Right cardiac atrium (tissue), 5 donors: Measurements from ENCODE around the gene POGLUT3. TPM values are rescaled to one million over a fixed set of nuclear protein-coding genes. Genes with fewer than 3 reads are reported as not detected.
A peak's percentile ranks its signal among the peaks of the same experiment; 100 is the strongest.

ENCODE experiments used
- ATAC-seq, 2 donors: fragments of 200-7000 bp; cut with Tn5 transposase; one replicate each; pipeline versions ENCODE4 v1.8.0 to v1.9.1; 2020; ENCODE audit warnings: moderate library complexity in 2 of 2, mild to moderate bottlenecking in 1 of 2
- DNase-seq, 3 donors: peaks; one replicate each; pipeline ENCODE4 v3.0.0-alpha.2; 2020
- H3K27ac ChIP-seq: one replicate; pipeline ENCODE4 v1.5.1; 2013; ENCODE audit warnings: mild to moderate bottlenecking, low read length, control low read depth, moderate library complexity
- H3K27me3 ChIP-seq: one replicate; pipeline ENCODE4 v1.6.1; 2013; ENCODE audit not compliant: control insufficient read depth, insufficient read depth
- H3K4me1 ChIP-seq: one replicate; pipeline ENCODE4 v1.6.1; 2013; ENCODE audit warnings: low read length; ENCODE audit not compliant: control insufficient read depth, insufficient read depth
- H3K4me3 ChIP-seq: one replicate; pipeline ENCODE4 v1.5.1; 2013; ENCODE audit warnings: low read length, control low read depth
- H3K9me3 ChIP-seq: one replicate; pipeline ENCODE4 v1.6.1; 2013; ENCODE audit warnings: low read length; ENCODE audit not compliant: control insufficient read depth
- WGBS: extraction: QIAGEN DNeasy Blood & Tissue Kit; methylation state at CpG from one replicate; pipeline ENCODE4 v1.1.7; 2013; 5-methylcytosine and 5-hydroxymethylcytosine counted together
- intact Hi-C, 4 donors: fragments of 100-400 bp; cut with DNase I; formaldehyde crosslinking; loops; one replicate each; pipeline versions ENCODE4 v1.11.0 to v1.14.0; 2022 to 2023
- polyA plus RNA-seq: library from polyadenylated mRNA; stranded (reverse); fragments of 200-250 nt; gene quantifications from one replicate; pipeline ENCODE4 v1.2.3, GENCODE V29; 2013
- total RNA-seq, 4 donors: library from RNA; stranded (reverse); fragmentation: NEBNext Ultra II Directional; extraction: Animal tissue kit (Norgen Biotek cat#: 25700); gene quantifications; one replicate each; pipeline ENCODE4 v1.2.1, GENCODE V29; 2021
- donor health status: healthy with polysubstance abuse.
- donor health status: DM: no; HTN: yes; CAD: no.
- donor health status: DM: no; HTN: no; CAD: no.
- donor health status: DM: no; HTN: yes; CAD: no; lungs with severe emphysema.
- donor health status: DM: yes; HTN: yes; CAD: no.

POGLUT3 gene
- total and polyA plus RNA-seq, 5 donors, result 12.4 to 23.9 (median 20.3) TPM

DNA sequence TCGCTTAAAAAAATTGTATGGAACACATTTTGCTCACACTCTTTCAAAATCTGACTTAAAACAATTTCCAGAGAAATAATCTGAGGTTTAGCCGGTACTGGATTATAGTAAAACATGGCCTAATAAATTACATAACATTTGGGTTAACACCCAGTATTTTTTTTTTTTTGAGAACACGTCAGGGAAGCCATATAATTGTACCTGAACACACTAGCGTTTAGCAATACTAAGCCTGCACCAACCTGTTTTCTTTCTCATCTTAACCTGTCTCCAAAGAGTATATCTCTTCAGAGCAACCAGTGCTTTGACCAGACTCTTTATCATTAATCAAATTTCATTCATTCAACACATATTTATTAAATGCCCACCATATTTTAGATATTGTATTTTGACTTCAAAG, 2.0 kb upstream of the POGLUT3 start:
- no peak for DNase-seq
- no peak overlapping the region for H3K27ac ChIP-seq
- no peaks in the 10 kb centered on the region for H3K9me3 ChIP-seq
- WGBS, result 93% methylated on average over 4 of the region's 4 CpGs
- no peak overlapping the region for H3K4me3 ChIP-seq
- no peaks in the 10 kb centered on the region for H3K27me3 ChIP-seq
- H3K4me1 ChIP-seq, result no peaks in the 10 kb centered on the region
- intact Hi-C loops, result no loop called here
- ATAC-seq, result no peak

DNA sequence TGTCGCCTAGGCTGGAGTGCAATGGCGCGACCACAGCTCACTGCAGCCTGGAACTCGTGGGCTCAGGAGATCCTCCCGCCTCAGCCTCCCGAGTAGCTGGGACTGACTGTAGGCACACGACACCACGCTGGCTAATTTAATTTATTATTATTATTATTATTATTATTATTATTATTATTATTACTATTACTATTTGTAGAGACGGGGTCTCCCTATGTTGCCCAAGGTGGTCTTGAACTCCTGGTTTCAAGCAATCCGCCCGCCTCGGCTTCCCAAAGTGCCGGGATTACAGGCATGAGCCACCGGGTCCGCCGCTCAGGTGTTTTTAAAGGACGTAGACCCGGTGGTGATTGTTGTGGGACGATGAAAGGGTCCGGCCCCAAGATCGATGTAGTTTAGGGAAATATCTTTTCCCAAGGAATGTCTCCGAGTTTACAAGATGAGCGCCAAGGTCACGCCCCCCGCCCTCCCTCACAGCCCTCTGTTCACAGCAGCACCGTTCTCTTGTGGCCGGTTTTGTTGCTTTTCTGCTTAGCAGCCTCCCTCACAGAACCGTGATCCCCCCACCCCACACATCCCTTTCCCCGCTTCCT, 728 bp upstream of the POGLUT3 start:
- H3K27me3 ChIP-seq, result no peaks in the 10 kb centered on the region
- ATAC-seq (no peak), DNase-seq (peak; percentile 14 to 58 (median 50))
- peak overlapping the region; percentile 93 for H3K27ac ChIP-seq
- H3K9me3 ChIP-seq, result no peaks in the 10 kb centered on the region
- peak overlapping the region; percentile 88 for H3K4me3 ChIP-seq
- intact Hi-C loops, result loop anchor here in 1 of 4 donors (10.0 kb wide), 1 partner anchor 146 kb away; no protein-coding TSS in a partner anchor
- WGBS, result 63% methylated on average over 29 of the region's 29 CpGs
- H3K4me1 ChIP-seq, result peaks cover 3% of the 10 kb centered on the region

DNA sequence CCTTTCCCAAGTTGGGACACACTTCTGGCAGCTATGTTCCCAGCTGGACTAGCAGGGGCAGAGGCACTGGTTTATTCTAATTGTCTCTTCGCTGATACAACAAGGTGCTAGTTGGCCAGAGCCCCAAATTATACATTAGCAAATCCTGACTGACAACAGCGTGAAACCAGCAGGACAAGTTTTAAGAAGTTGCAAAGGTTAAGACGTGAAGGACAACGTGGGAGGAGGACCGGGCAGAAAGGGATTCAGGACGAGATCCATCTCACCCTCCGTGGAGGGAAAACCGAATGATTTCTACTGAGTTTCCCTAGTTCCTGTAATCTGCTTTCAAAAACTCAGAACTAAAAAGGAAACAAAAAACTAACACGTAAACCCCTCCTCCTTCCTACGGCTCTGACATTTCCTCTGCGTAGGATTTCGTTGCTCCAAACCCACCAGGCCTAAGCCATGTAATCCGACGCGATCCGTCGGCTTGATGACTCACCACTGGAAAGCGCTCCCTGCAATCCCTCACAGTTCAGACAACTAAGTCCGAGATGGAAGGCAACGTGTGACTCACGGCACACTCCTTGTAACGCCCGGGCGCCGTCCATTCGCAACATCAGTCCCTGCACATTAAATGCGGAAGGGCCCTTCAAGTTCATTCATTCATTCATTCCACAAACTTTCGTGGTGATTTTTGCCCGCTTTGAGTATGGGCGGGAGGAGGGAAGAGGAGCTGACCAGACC, 703 bp downstream of the POGLUT3 start:
- ATAC-seq (peak; percentile 97 to 98), DNase-seq (peak; percentile 90 to 93 (median 91))
- peak overlapping the region; percentile 93 for H3K27ac ChIP-seq
- H3K4me3 ChIP-seq, result peak overlapping the region; percentile 88
- peaks cover 3% of the 10 kb centered on the region for H3K4me1 ChIP-seq
- intact Hi-C loops, result loop anchor here in 1 of 4 donors (10.0 kb wide), 1 partner anchor 147 kb away; no protein-coding TSS in a partner anchor
- H3K27me3 ChIP-seq, result no peaks in the 10 kb centered on the region
- 1% methylated on average over 30 of the region's 30 CpGs for WGBS
- H3K9me3 ChIP-seq, result no peaks in the 10 kb centered on the region

DNA sequence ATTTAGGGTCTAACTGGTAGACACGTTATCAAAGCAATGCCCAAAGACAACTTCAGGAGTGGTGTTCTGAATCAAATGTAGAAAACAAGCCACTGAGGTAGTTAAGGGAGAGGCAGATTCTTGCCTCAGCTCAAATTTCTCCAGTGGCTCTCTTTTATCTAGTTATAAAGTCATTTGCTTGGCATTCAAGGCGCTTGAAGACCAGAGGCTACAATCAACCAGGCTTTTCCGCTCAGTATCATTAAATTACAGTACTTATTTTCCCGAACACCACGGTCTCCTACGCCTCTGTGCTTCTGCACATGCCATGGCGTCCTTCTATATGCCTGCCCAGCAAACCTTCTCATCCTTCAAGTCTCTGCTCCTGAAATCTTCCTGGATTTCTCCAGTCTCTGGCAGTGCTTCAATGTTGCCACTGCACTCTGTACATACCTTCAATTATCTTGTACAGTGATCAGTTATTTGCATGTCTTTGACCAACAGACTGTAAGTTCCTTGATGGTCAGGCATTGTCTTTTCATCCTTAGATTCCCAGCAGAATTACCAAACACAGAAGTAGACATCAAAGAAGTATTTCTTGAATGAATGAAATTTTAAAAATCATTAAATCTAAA, 1.4 kb downstream of the POGLUT3 start:
- WGBS, result 81% methylated on average over 7 of the region's 7 CpGs
- no peak for ATAC-seq

DNA sequence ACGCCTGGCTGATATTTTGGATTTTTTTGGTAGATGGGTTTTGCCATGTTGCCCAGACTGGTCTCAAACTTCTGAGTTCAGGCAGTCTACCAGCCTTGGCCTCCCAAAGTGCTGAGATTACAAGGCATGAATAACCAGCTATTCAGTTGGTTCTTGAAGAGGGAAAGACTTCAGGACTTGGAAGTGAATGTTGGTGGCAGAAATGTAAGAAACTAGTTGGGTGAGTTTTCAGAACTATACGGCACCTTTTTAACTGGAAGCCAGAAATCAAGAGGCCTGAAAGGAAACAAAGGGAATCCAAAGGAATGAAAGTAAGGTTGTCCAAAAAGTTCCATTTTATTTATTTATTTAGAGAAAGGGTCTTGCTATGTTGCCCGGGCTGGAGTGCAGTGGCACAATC, 2.9 kb downstream of the POGLUT3 start:
- 98% methylated on average over 3 of the region's 3 CpGs for WGBS
- no peaks in the 10 kb centered on the region for H3K27me3 ChIP-seq
- DNase-seq, result no peak
- no peak overlapping the region for H3K4me3 ChIP-seq
- peaks cover 3% of the 10 kb centered on the region for H3K4me1 ChIP-seq
- intact Hi-C loops, result loop anchor here in 1 of 4 donors (10.0 kb wide), 1 partner anchor 149 kb away; no protein-coding TSS in a partner anchor
- no peaks in the 10 kb centered on the region for H3K9me3 ChIP-seq
- no peak overlapping the region for H3K27ac ChIP-seq
- ATAC-seq, result no peak

More for the DNA sequence above, 1.4 kb downstream of the POGLUT3 start:
- Histone ChIP-seq H3K27ac (peak overlapping the region; percentile 93), H3K4me1 (peaks cover 3% of the 10 kb centered on the region), H3K4me3 (no peak overlapping the region), H3K27me3 (no peaks in the 10 kb centered on the region), H3K9me3 (no peaks in the 10 kb centered on the region)
- intact Hi-C loops, result loop anchor here in 1 of 4 donors (10.0 kb wide), 1 partner anchor 148 kb away; no protein-coding TSS in a partner anchor
- DNase-seq, result no peak

DNA sequence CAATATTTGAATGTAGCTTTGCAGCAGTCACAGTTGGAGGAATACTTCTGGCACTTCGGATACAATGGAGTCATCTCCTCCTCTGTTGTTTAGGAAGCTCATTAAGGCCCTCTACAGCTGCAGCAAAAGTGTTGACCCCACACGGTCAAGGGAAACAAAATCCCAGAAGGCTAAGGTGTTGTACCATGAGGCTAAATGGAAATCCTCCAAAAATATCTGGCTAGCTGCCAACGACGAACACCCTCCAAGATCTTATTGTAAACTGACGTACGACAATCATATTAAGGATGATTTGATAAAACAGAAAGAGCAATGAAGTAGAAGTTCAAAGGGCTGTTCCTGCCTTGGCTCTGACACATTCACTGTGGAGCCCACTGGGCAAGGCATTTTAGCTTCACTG, 4.0 kb downstream of the POGLUT3 start:
- Histone ChIP-seq H3K9me3 (no peaks in the 10 kb centered on the region), H3K27me3 (no peaks in the 10 kb centered on the region), H3K4me1 (peaks cover 3% of the 10 kb centered on the region), H3K27ac (no peak overlapping the region), H3K4me3 (no peak overlapping the region)
- no peak for DNase-seq
- no peak for ATAC-seq
- intact Hi-C loops, result loop anchor here in 1 of 4 donors (10.0 kb wide), 1 partner anchor 151 kb away; no protein-coding TSS in a partner anchor
- WGBS, result 33% methylated on average over 6 of the region's 6 CpGs

DNA sequence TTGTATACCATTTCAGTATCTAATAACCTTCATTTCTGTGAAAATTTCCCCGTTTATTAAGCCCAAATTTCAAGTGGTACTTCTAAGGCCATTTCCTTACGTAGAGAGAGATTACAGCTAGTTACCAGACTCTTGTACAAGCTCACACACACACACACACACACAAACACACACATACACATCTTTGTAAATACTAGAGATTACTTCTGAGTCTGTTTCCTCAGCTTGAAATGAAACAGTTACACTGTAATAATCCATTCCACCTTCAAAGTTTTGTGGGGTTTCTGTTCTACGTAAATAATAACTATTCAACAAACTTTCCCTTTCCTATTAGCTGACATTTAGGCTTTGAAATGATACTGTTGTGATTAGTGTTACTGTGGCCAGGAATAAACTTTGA, 6.2 kb downstream of the POGLUT3 start:
- intact Hi-C loops, result loop anchor here in 1 of 4 donors (10.0 kb wide), 1 partner anchor 153 kb away; no protein-coding TSS in a partner anchor
- no peaks in the 10 kb centered on the region for H3K9me3 ChIP-seq
- peaks cover 3% of the 10 kb centered on the region for H3K4me1 ChIP-seq
- H3K27me3 ChIP-seq, result no peaks in the 10 kb centered on the region
- ATAC-seq, result no peak
- 94% methylated on average over 3 of the region's 3 CpGs for WGBS
- no peak overlapping the region for H3K4me3 ChIP-seq
- H3K27ac ChIP-seq, result no peak overlapping the region
- DNase-seq, result no peak

DNA sequence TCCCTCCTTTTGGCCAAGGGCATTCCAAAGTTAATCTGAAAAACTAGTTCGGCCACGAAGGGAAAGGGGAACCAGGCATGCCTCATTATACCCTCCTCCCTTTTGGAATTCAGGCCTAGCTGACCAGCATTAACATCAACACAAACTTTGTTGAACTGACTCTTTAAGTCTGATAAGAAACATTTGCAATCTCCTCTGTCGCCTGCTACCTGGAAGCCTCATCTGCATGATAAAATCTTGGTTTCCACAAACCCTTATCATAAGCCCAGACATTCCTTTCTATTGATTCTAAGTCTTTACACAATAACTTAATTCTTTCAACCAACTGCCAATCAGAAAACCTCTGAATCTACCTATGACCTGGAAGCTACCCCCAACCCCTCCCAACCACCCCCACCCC, 11.4 kb downstream of the POGLUT3 start:
- intact Hi-C loops, result no loop called here

DNA sequence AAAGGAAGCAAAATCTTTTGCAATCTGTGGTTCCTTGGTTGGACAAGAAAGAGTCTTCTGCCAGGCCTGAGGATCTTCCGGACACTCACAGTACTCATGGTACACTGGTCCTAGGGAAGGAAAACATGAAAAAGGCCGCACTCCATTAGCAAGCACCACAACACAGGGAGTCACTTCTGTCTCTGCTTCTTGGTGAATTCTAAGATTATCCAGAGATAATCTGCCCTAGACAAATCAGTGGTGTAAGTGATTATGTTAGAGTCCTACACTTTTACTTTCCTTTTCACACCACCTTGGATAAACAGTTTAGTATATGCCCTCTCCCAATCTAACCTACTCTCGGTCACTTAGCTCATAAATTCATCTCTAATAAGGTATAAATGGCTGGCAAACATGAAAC, 11.9 kb downstream of the POGLUT3 start:
- H3K27me3 ChIP-seq, result no peaks in the 10 kb centered on the region
- no peaks in the 10 kb centered on the region for H3K4me1 ChIP-seq
- no peak overlapping the region for H3K27ac ChIP-seq
- no peak for ATAC-seq
- no peak for DNase-seq
- no peak overlapping the region for H3K4me3 ChIP-seq
- 99% methylated on average over 3 of the region's 3 CpGs for WGBS
- intact Hi-C loops, result no loop called here
- no peaks in the 10 kb centered on the region for H3K9me3 ChIP-seq

More for the DNA sequence above, 11.4 kb downstream of the POGLUT3 start:
- Histone ChIP-seq H3K27me3 (no peaks in the 10 kb centered on the region), H3K9me3 (no peaks in the 10 kb centered on the region), H3K4me1 (no peaks in the 10 kb centered on the region), H3K4me3 (no peak overlapping the region), H3K27ac (no peak overlapping the region)
- 93% methylated on average over 3 of the region's 3 CpGs for WGBS
- ATAC-seq (no peak), DNase-seq (no peak)

DNA sequence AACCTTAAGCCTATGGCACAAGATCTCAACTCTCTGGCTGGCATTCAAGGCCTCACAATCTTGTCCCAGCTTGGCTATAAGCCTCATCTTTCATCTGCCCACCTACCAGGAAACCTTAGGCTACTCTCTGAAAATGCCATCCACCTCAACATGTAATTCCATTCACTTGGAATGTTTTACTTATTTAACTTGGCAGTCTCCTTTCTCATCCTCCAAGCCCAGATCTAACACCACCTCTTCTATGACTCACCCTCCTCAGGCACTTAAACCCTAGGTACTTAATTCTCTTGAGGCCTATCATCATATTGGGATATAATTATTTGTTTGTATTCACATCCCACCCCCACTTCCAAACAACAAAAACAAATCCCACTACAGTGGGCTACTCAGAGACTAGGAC, 15.0 kb downstream of the POGLUT3 start:
- no peaks in the 10 kb centered on the region for H3K4me1 ChIP-seq
- H3K27ac ChIP-seq, result no peak overlapping the region
- no peaks in the 10 kb centered on the region for H3K27me3 ChIP-seq
- H3K4me3 ChIP-seq, result no peak overlapping the region
- DNase-seq (no peak), ATAC-seq (no peak)
- no peaks in the 10 kb centered on the region for H3K9me3 ChIP-seq
- intact Hi-C loops, result no loop called here
